Body of pancreas (tissue), 4 donors: ENCODE results near the gene FBXO2.

ENCODE experiments used
- POLR2A ChIP-seq, 3 donors: fragments of 450-650 bp; IDR thresholded peaks; one replicate each; pipeline ENCODE4 v1.6.1; 2016; ENCODE audit warnings: antibody characterized with exemption in 3 of 3, mild to moderate bottlenecking in 2 of 3
- TF ChIP-seq, protein P1 (sequence below), 7 experiments: fragments of 450-650 bp in 4 of 7; fragments of 200-600 bp in 3 of 7; sonication (generic) in 3 of 7; IDR thresholded peaks; one replicate each; pipeline ENCODE4 v1.5.1; 2016 to 2019; ENCODE audit warnings: antibody characterized with exemption in 7 of 7

- TF ChIP-seq, protein P1, sequence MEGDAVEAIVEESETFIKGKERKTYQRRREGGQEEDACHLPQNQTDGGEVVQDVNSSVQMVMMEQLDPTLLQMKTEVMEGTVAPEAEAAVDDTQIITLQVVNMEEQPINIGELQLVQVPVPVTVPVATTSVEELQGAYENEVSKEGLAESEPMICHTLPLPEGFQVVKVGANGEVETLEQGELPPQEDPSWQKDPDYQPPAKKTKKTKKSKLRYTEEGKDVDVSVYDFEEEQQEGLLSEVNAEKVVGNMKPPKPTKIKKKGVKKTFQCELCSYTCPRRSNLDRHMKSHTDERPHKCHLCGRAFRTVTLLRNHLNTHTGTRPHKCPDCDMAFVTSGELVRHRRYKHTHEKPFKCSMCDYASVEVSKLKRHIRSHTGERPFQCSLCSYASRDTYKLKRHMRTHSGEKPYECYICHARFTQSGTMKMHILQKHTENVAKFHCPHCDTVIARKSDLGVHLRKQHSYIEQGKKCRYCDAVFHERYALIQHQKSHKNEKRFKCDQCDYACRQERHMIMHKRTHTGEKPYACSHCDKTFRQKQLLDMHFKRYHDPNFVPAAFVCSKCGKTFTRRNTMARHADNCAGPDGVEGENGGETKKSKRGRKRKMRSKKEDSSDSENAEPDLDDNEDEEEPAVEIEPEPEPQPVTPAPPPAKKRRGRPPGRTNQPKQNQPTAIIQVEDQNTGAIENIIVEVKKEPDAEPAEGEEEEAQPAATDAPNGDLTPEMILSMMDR (IDR thresholded peaks at IDR 0.05), result no peak
- no peak for TF ChIP-seq POLR2A (IDR thresholded peaks at IDR 0.05)
Measured at GRCh38 chr1:11620405-11620804, 33.8 kb downstream of the FBXO2 start.
